ENCODE data around the gene DEAF1.

- TF ChIP-seq REST (IDR thresholded peaks at IDR 0.05; ENCODE audit: insufficient read depth in 1 of 2, low read depth in 2 of 2, low read length in 2 of 2) (no peak), POLR2AphosphoS5 (IDR thresholded peaks at IDR 0.05; ENCODE audit: low read depth, low read length) (peak; percentile 99), FOXP2 (optimal IDR thresholded peaks at IDR 0.05; ENCODE audit: borderline replicate concordance, extremely low read depth, extremely low read length, insufficient read depth) (no peak), SIN3A (IDR thresholded peaks at IDR 0.05; ENCODE audit: borderline replicate concordance, insufficient read depth, low read length) (no peak)
Measured at GRCh38 chr11:615504-616319, 79.3 kb downstream of the DEAF1 start, which contains the start of gene IRF7.

Measured in PFSK-1 (cell line).